Measurements from ENCODE around the gene LRRC28.

- no peak for TF ChIP-seq CTCF (IDR thresholded peaks at IDR 0.05; ENCODE audit: low read depth, low read length)
- no peak for TF ChIP-seq EZH2phosphoT487 (IDR thresholded peaks at IDR 0.05; ENCODE audit: low read depth)
Measured at GRCh38 chr15:99264125-99264524, 12.8 kb downstream of the LRRC28 start.

Data from OCI-LY3 (cell line).